HL-60 (cell line): ENCODE data around the gene EIF2S3B.

Experiments
- DNase-seq, 2 experiments: peaks; one replicate each; pipeline ENCODE4 v3.0.0-alpha.2; 2010 to 2020; ENCODE audit warnings: low read depth in 1 of 2, low spot score in 1 of 2
- H3K27ac ChIP-seq: fragments of 250-450 bp; sonication (Bioruptor Pico); replicated peaks from 2 replicates; pipeline ENCODE4 v1.5.1; 2020; ENCODE audit warnings: mild to moderate bottlenecking, moderate library complexity
- H3K27me3 ChIP-seq: fragments of 250-450 bp; sonication (Bioruptor Pico); 2 replicates; pipeline ENCODE4 v1.5.1; 2021; ENCODE audit warnings: mild to moderate bottlenecking, moderate library complexity; ENCODE audit not compliant: insufficient read depth, poor library complexity, severe bottlenecking
- H3K4me3 ChIP-seq: replicated peaks from 2 replicates; pipeline ENCODE4 v1.5.1; 2011; ENCODE audit warnings: mild to moderate bottlenecking, control low read depth, low read length; ENCODE audit not compliant: insufficient read depth
- CTCF ChIP-seq: IDR thresholded peaks from one replicate; pipeline ENCODE4 v1.5.1; 2011; ENCODE audit warnings: low read length, control low read depth, inconsistent platforms; ENCODE audit not compliant: insufficient read depth
- GABPA ChIP-seq: IDR thresholded peaks from 2 replicates; pipeline ENCODE4 v1.6.1; 2012; ENCODE audit warnings: low read depth
- POLR2AphosphoS5 ChIP-seq: IDR thresholded peaks from 2 replicates; pipeline ENCODE4 v1.6.1; 2012; ENCODE audit warnings: low read depth
- REST ChIP-seq: IDR thresholded peaks from 2 replicates; pipeline ENCODE4 v1.6.1; 2012; ENCODE audit warnings: low read depth; ENCODE audit not compliant: insufficient replicate concordance
- SPI1 ChIP-seq: IDR thresholded peaks from 2 replicates; pipeline ENCODE4 v1.6.1; 2012; ENCODE audit warnings: low read depth, mild to moderate bottlenecking, borderline replicate concordance
- long read RNA-seq: library from polyadenylated mRNA; unstranded; transcript quantifications from one replicate; pipeline ENCODE4 v2.0.0, GENCODE V29; 2020

The EIF2S3B gene
- long read RNA-seq, result 0 reads

- no peak within 1 kb of the TSS for H3K4me3 ChIP-seq
- H3K27me3 ChIP-seq, result no peaks in the 10 kb centered on the region
- TF ChIP-seq CTCF (no peak), GABPA (no peak), REST (no peak), SPI1 (no peak), POLR2AphosphoS5 (no peak)
- H3K27ac ChIP-seq, result no peak within 1 kb of the TSS
- no peak for DNase-seq
These were observed at the start of gene EIF2S3B for GRCh38 chr12:10505620-10506019. EIF2S3B (plus strand) TSS chr12:10505890; CDS start chr12:10505903, 13 bp downstream.

DNA sequence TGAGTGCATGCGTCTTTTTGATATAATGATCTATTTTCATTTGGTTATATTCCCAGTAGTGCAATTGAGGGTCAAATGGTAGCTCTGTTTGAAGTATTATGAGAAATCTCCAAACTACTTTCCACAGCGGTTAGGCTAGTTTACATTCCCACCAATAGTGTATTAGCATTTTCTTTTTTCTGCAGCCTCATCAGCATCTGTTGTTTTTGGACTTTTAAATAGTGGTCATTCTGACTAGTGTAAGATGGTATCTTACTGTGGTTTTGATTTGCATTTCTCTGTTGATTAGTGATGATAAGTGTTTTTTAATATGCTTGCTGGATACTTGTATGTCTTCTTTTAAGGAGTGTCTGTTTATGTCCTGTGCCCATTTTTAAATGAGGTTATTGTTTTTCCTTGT, 48.8 kb upstream of the EIF2S3B start:
- no peak for TF ChIP-seq GABPA
- TF ChIP-seq CTCF, result no peak
- TF ChIP-seq SPI1, result no peak
- TF ChIP-seq REST, result no peak
- TF ChIP-seq POLR2AphosphoS5, result no peak
- no peak for DNase-seq
- no peak overlapping the region for H3K27ac ChIP-seq
- H3K27me3 ChIP-seq, result no peaks in the 10 kb centered on the region
- H3K4me3 ChIP-seq, result no peak overlapping the region

DNA sequence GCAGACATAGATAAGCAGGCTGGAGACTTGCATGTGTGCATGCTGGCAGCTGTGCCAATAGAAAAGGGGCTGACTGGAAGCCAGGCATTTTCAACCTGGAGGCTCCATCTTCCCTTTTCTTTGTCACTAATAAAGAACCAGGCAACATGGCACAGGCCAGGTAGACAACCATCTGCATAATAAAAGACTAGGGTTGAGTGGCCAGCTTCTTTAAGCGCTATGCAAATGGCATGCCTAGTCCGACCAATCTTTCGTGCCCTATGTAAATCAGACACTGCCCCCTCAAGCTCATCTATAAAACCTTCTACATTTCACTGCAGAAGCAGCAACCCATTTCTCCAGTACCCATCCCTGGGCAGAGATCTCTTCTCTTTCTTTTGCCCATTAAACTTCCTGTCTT, 47.9 kb upstream of the EIF2S3B start:
- Histone ChIP-seq H3K27ac (no peak overlapping the region), H3K27me3 (no peaks in the 10 kb centered on the region), H3K4me3 (no peak overlapping the region)
- DNase-seq, result no peak
- TF ChIP-seq POLR2AphosphoS5 (no peak), CTCF (no peak), SPI1 (no peak), GABPA (no peak), REST (no peak)
